Neuronal stem cell (in vitro differentiated cells): ENCODE measurements around the gene PLP1.
"Not testable (repeated sequence)": the region's sequence is repeated elsewhere in the genome, so short reads cannot be mapped to it uniquely, and the experiment has no call there.

Source experiments
- DNase-seq: peaks from one replicate; pipeline ENCODE4 v3.0.0-alpha.2; 2013; ENCODE audit warnings: low spot score
- H2AFZ ChIP-seq: one replicate; pipeline ENCODE4 v1.6.1; 2013; ENCODE audit warnings: mild to moderate bottlenecking, low read length, inconsistent platforms
- H2AK5ac ChIP-seq: 2 replicates; pipeline ENCODE4 v1.6.1; 2013; ENCODE audit warnings: low read depth, mild to moderate bottlenecking, inconsistent platforms, low read length, moderate library complexity, mixed read lengths
- H2BK120ac ChIP-seq: 2 replicates; pipeline ENCODE4 v1.6.1; 2013; ENCODE audit warnings: low read depth, mild to moderate bottlenecking, inconsistent platforms, low read length, moderate library complexity, mixed read lengths
- H2BK12ac ChIP-seq: one replicate; pipeline ENCODE4 v1.6.1; 2013; ENCODE audit warnings: low read length, inconsistent platforms
- H2BK15ac ChIP-seq: 2 replicates; pipeline ENCODE4 v1.6.1; 2013; ENCODE audit warnings: mild to moderate bottlenecking, low read length, inconsistent platforms, mixed read lengths
- H2BK5ac ChIP-seq: one replicate; pipeline ENCODE4 v1.6.1; 2013; ENCODE audit warnings: inconsistent platforms, mild to moderate bottlenecking, low read length, moderate library complexity
- H3K14ac ChIP-seq: one replicate; pipeline ENCODE4 v1.6.1; 2013; ENCODE audit warnings: low read length, inconsistent platforms
- H3K18ac ChIP-seq: 2 replicates; pipeline ENCODE4 v1.6.1; 2013; ENCODE audit warnings: low read length, inconsistent platforms
- H3K23ac ChIP-seq: 2 replicates; pipeline ENCODE4 v1.6.1; 2013; ENCODE audit warnings: low read depth, mild to moderate bottlenecking, mixed read lengths, low read length, inconsistent platforms; ENCODE audit not compliant: poor library complexity
- H3K27ac ChIP-seq: replicated peaks from 3 replicates; pipeline ENCODE4 v1.5.1; 2013; ENCODE audit warnings: low read length, inconsistent platforms
- H3K27me3 ChIP-seq, 3 experiments: 2 replicates each; pipeline ENCODE4 v1.6.1; 2013; ENCODE audit warnings: low read length in 3 of 3, mild to moderate bottlenecking in 2 of 3, inconsistent platforms in 1 of 3, low read depth in 1 of 3, mixed read lengths in 1 of 3, moderate library complexity in 1 of 3; ENCODE audit not compliant: control insufficient read depth in 3 of 3, insufficient read depth in 3 of 3
- H3K36me3 ChIP-seq, 2 donors: replicated peaks in 1 of 2; 2 replicates each; pipeline ENCODE4 v1.6.1; 2013; ENCODE audit warnings: low read length in 2 of 2; ENCODE audit not compliant: control insufficient read depth in 2 of 2, insufficient read depth in 2 of 2
- H3K4ac ChIP-seq: 2 replicates; pipeline ENCODE4 v1.6.1; 2013; ENCODE audit warnings: inconsistent platforms, mild to moderate bottlenecking, low read length, moderate library complexity
- H3K4me1 ChIP-seq, 2 donors: 1 replicate in 1 of 2; 2 replicates in 1 of 2; pipeline ENCODE4 v1.6.1; 2013; ENCODE audit warnings: low read length in 2 of 2, low read depth in 1 of 2; ENCODE audit not compliant: control insufficient read depth in 2 of 2, insufficient read depth in 1 of 2
- H3K4me2 ChIP-seq: one replicate; pipeline ENCODE4 v1.6.1; 2013; ENCODE audit warnings: mild to moderate bottlenecking, low read length, inconsistent platforms; ENCODE audit not compliant: insufficient read depth, poor library complexity, severe bottlenecking
- H3K4me3 ChIP-seq, 2 donors: 2 replicates each; pipeline ENCODE4 v1.5.1; 2013; ENCODE audit warnings: low read length in 2 of 2, mild to moderate bottlenecking in 2 of 2, inconsistent platforms in 1 of 2, moderate library complexity in 1 of 2
- H3K79me1 ChIP-seq: one replicate; pipeline ENCODE4 v1.6.1; 2013; ENCODE audit warnings: low read depth, mild to moderate bottlenecking, inconsistent platforms, low read length, moderate library complexity
- H3K9ac ChIP-seq: one replicate; pipeline ENCODE4 v1.6.1; 2013; ENCODE audit warnings: mild to moderate bottlenecking, low read depth, low read length, inconsistent platforms; ENCODE audit not compliant: poor library complexity
- H3K9me3 ChIP-seq, 2 donors: replicated peaks in 1 of 2; 2 replicates each; pipeline versions ENCODE3 to v1.6.1; 2013; ENCODE audit warnings: low read length in 2 of 2, mild to moderate bottlenecking in 2 of 2, inconsistent platforms in 1 of 2, low read depth in 1 of 2, mixed read lengths in 1 of 2, moderate library complexity in 1 of 2; ENCODE audit not compliant: control insufficient read depth in 2 of 2, insufficient read depth in 1 of 2
- H4K8ac ChIP-seq: one replicate; pipeline ENCODE4 v1.6.1; 2013; ENCODE audit warnings: low read depth, mild to moderate bottlenecking, inconsistent platforms, low read length, moderate library complexity
- H4K91ac ChIP-seq: one replicate; pipeline ENCODE4 v1.6.1; 2013; ENCODE audit warnings: low read length, low read depth, mild to moderate bottlenecking, inconsistent platforms; ENCODE audit not compliant: poor library complexity
- WGBS, 2 donors: extraction: QIAGEN DNeasy Blood & Tissue Kit; methylation state at CpG; one replicate each; pipeline ENCODE4 v1.1.7; 2013; ENCODE audit warnings: missing lambda C conversion rate in 2 of 2, mixed read lengths in 1 of 2; ENCODE audit not compliant: insufficient read length in 2 of 2, insufficient replicate concordance in 1 of 2; ENCODE audit errors: extremely low coverage in 2 of 2; 5-methylcytosine and 5-hydroxymethylcytosine counted together

The PLP1 gene

DNA sequence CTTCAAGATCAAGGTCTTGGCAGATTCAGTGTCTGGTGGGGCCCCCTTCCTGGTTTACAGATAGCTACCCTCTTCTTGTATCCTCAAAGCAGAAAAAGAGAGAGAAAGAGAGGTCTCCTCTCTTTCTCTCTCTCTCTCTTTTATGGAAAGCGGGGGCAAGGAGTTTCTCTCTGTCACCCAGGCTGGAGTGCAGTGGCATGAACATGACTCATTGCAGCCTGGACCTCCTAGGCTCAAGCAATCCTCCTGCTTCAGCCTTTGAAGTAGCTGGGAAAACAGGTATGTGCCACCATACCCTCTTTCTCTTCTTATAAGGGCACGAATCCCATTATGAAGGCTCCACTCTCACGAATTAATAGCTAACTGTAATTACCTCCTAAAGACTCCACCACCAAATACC lies 35.2 kb downstream of the PLP1 start:
- H3K4me1 ChIP-seq: no peaks in the 10 kb centered on the region
- no peaks in the 10 kb centered on the region for H3K79me1 ChIP-seq
- H2AK5ac ChIP-seq: no peak overlapping the region
- no peak overlapping the region for H4K8ac ChIP-seq
- no peak overlapping the region for H3K4ac ChIP-seq
- H2BK120ac ChIP-seq: no peak overlapping the region
- DNase-seq: no peak
- no peak overlapping the region for H3K4me3 ChIP-seq
- no peak overlapping the region for H3K9ac ChIP-seq
- no peak overlapping the region for H2BK5ac ChIP-seq
- no peak overlapping the region for H2AFZ ChIP-seq
- H3K27ac ChIP-seq: no peak overlapping the region
- H2BK12ac ChIP-seq: no peak overlapping the region
- H3K18ac ChIP-seq: no peak overlapping the region
- no CpG with 5 or more reads among the region's 3 CpGs for WGBS, 2 donors
- H2BK15ac ChIP-seq: no peak overlapping the region
- no peaks in the 10 kb centered on the region for H3K27me3 ChIP-seq
- no peaks in the 10 kb centered on the region for H3K36me3 ChIP-seq
- no peak overlapping the region for H3K14ac ChIP-seq
- no peak overlapping the region for H3K4me2 ChIP-seq
- H3K23ac ChIP-seq: no peak overlapping the region
- no peaks in the 10 kb centered on the region for H3K9me3 ChIP-seq
- no peak overlapping the region for H4K91ac ChIP-seq

- not testable (repeated sequence) for H3K9me3 ChIP-seq, H3K79me1 ChIP-seq, H2AK5ac ChIP-seq, H2BK120ac ChIP-seq, DNase-seq, H3K14ac ChIP-seq, H3K4ac ChIP-seq, H3K4me2 ChIP-seq, H2BK5ac ChIP-seq, H3K4me1 ChIP-seq, H3K27me3 ChIP-seq, H4K91ac ChIP-seq, H3K4me3 ChIP-seq, H2AFZ ChIP-seq, H3K36me3 ChIP-seq, H3K9ac ChIP-seq, H3K23ac ChIP-seq, H3K18ac ChIP-seq, H2BK12ac ChIP-seq, H4K8ac ChIP-seq, H3K27ac ChIP-seq, H2BK15ac ChIP-seq
- no CpG with 5 or more reads among the region's 5 CpGs for WGBS, 2 donors
These were observed 40.5 kb downstream of the PLP1 start for GRCh38 chrX:103817101-103817500.

GRCh38 chrX:103817502-103817901 lies 40.9 kb downstream of the PLP1 start:
- no peak overlapping the region for H4K8ac ChIP-seq
- WGBS, 2 donors: no CpG with 5 or more reads among the region's 5 CpGs
- DNase-seq: peak; percentile 52

DNA sequence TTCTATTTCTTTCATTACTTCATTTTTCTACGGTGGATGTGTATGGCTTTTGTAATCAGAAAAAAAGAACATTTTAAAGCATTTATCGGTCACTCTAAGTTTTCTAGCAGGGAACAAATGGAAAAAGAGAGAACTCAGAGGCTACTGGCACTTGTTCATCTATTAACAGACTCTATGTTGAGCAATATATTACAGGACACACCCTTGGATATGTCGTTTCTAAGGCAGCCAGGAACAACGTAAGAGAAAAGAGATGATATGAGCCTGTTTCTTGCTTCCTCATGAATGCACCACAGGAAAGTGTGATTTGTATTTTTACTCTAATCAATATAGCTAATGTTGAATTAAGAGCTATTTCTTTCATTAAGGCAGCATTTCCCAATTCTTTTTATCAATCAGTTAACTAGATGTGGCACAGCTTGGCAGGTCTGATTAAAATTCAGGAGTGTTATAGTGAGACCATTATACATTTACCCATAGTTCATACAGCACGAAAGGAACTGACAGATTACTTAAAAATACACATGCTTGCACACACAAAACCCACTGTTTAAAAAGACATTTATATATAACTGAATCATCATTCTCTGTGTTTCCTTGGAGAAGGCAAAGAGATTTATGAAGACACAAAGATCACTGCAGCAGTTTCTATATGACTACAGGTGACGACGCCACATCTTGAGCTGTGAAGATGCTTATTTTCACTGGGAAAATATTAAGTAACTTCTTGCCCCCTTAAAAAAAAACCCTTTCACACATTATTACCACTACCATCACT lies 42.4 kb downstream of the PLP1 start:
- no peaks in the 10 kb centered on the region for H3K79me1 ChIP-seq
- H3K4ac ChIP-seq: no peak overlapping the region
- H3K9ac ChIP-seq: no peak overlapping the region
- no peak overlapping the region for H2AK5ac ChIP-seq
- H2BK12ac ChIP-seq: no peak overlapping the region
- H3K27me3 ChIP-seq: no peaks in the 10 kb centered on the region
- H2AFZ ChIP-seq: no peak overlapping the region
- no peak overlapping the region for H3K18ac ChIP-seq
- H3K23ac ChIP-seq: no peak overlapping the region
- H2BK120ac ChIP-seq: no peak overlapping the region
- no peak overlapping the region for H3K4me2 ChIP-seq
- H2BK5ac ChIP-seq: no peak overlapping the region
- no peaks in the 10 kb centered on the region for H3K4me1 ChIP-seq
- H3K4me3 ChIP-seq: no peak overlapping the region
- H2BK15ac ChIP-seq: no peak overlapping the region
- H3K14ac ChIP-seq: no peak overlapping the region
- H4K91ac ChIP-seq: no peak overlapping the region
- no peak overlapping the region for H4K8ac ChIP-seq
- no CpG with 5 or more reads among the region's 7 CpGs for WGBS, 2 donors
- no peak overlapping the region for H3K27ac ChIP-seq
- DNase-seq: no peak
- H3K9me3 ChIP-seq: no peaks in the 10 kb centered on the region
- H3K36me3 ChIP-seq: no peaks in the 10 kb centered on the region

More at GRCh38 chrX:103817502-103817901, 40.9 kb downstream of the PLP1 start:
- H3K79me1 ChIP-seq: no peaks in the 10 kb centered on the region
- no peaks in the 10 kb centered on the region for H3K36me3 ChIP-seq
- H3K4me2 ChIP-seq: no peak overlapping the region
- no peaks in the 10 kb centered on the region for H3K4me1 ChIP-seq
- no peak overlapping the region for H3K9ac ChIP-seq
- H3K18ac ChIP-seq: no peak overlapping the region
- no peak overlapping the region for H2BK12ac ChIP-seq
- no peak overlapping the region for H2BK120ac ChIP-seq
- no peak overlapping the region for H3K4ac ChIP-seq
- no peak overlapping the region for H3K23ac ChIP-seq
- no peaks in the 10 kb centered on the region for H3K27me3 ChIP-seq
- no peak overlapping the region for H3K4me3 ChIP-seq
- H2BK15ac ChIP-seq: no peak overlapping the region
- no peak overlapping the region for H2AFZ ChIP-seq
- H3K27ac ChIP-seq: no peak overlapping the region
- H4K91ac ChIP-seq: no peak overlapping the region
- no peaks in the 10 kb centered on the region for H3K9me3 ChIP-seq
- H2AK5ac ChIP-seq: no peak overlapping the region
- no peak overlapping the region for H3K14ac ChIP-seq
- no peak overlapping the region for H2BK5ac ChIP-seq
